Measurements from ENCODE around the gene SHE. TPM values are rescaled to one million over a fixed set of nuclear protein-coding genes. Genes with fewer than 3 reads are reported as not detected.

The SHE gene
- total RNA-seq, 4 donors from 2014 or later: 5.0 to 6.9 (median 6.2) TPM

- peak overlapping the region in 1 of 4 donors; percentile 45 for H3K27ac ChIP-seq
- no peak for TF ChIP-seq CTCF (IDR thresholded peaks at IDR 0.05 in 4 of 5, conservative IDR thresholded peaks at IDR 0.05 in 1 of 5)
- TF ChIP-seq POLR2A (IDR thresholded peaks at IDR 0.05): no peak
- peaks cover 0 to 2% (median 0%) of the 10 kb centered on the region in 3 donors for H3K9me3 ChIP-seq
- in situ Hi-C loops (cut with MboI; ENCODE audit: low sequenced_read_pairs in 4 of 4) (no loop called here), intact Hi-C loops (cut with DNase I; ENCODE audit: low total_unique reads) (no loop called here)
- peak overlapping the region; percentile 41 to 68 (median 54) for H3K4me3 ChIP-seq
- peaks cover 4 to 5% of the 10 kb centered on the region in 2 donors for H3K4me1 ChIP-seq
- H3K36me3 ChIP-seq: no peaks in the 10 kb centered on the region
- no peak for DNase-seq
- no peak for ATAC-seq
- peaks cover 34 to 68% (median 39%) of the 10 kb centered on the region in 3 donors for H3K27me3 ChIP-seq
Measured at GRCh38 chr1:154502744-154503115, 518 bp upstream of the SHE start.

- Histone ChIP-seq H3K27ac (peak overlapping the region in 3 of 4 donors; percentile 36 to 46 (median 45)), H3K9me3 (peaks cover 0 to 2% (median 0%) of the 10 kb centered on the region in 3 donors), H3K36me3 (no peaks in the 10 kb centered on the region), H3K4me1 (peaks cover 4 to 5% of the 10 kb centered on the region in 2 donors), H3K4me3 (peak overlapping the region; percentile 41 to 68 (median 54)), H3K27me3 (peaks cover 34 to 68% (median 39%) of the 10 kb centered on the region in 3 donors)
- intact Hi-C loops (cut with DNase I; ENCODE audit: low total_unique reads): no loop called here
- in situ Hi-C loops (cut with MboI; ENCODE audit: low sequenced_read_pairs in 4 of 4): no loop called here
- DNase-seq (no peak), ATAC-seq (peak; percentile 25 to 63)
- TF ChIP-seq POLR2A (IDR thresholded peaks at IDR 0.05): no peak
- no peak for TF ChIP-seq CTCF (IDR thresholded peaks at IDR 0.05 in 4 of 5, conservative IDR thresholded peaks at IDR 0.05 in 1 of 5)
Measured at GRCh38 chr1:154501423-154502065, 668 bp downstream of the SHE start.

- peak overlapping the region; percentile 41 to 68 (median 54) for H3K4me3 ChIP-seq
- no peak for ATAC-seq
- TF ChIP-seq POLR2A (IDR thresholded peaks at IDR 0.05) (no peak), CTCF (IDR thresholded peaks at IDR 0.05 in 4 of 5, conservative IDR thresholded peaks at IDR 0.05 in 1 of 5) (no peak)
- intact Hi-C loops (cut with DNase I; ENCODE audit: low total_unique reads) (no loop called here), in situ Hi-C loops (cut with MboI; ENCODE audit: low sequenced_read_pairs in 4 of 4) (no loop called here)
- DNase-seq: no peak
- H3K27ac ChIP-seq: peak overlapping the region in 3 of 4 donors; percentile 36 to 46 (median 45)
- no peaks in the 10 kb centered on the region for H3K36me3 ChIP-seq
- peaks cover 4 to 5% of the 10 kb centered on the region in 2 donors for H3K4me1 ChIP-seq
- H3K27me3 ChIP-seq: peaks cover 34 to 61% (median 39%) of the 10 kb centered on the region in 3 donors
- no peaks in the 10 kb centered on the region for H3K9me3 ChIP-seq
Measured at GRCh38 chr1:154500533-154500932, 1.7 kb downstream of the SHE start.

GRCh38 chr1:154499446-154499845 is 2.8 kb downstream of the SHE start:
- H3K27me3 ChIP-seq: peaks cover 34 to 55% (median 39%) of the 10 kb centered on the region in 3 donors
- peak overlapping the region in 3 of 4 donors; percentile 36 to 46 (median 45) for H3K27ac ChIP-seq
- no peak for ATAC-seq
- DNase-seq: no peak
- in situ Hi-C loops (cut with MboI; ENCODE audit: low sequenced_read_pairs in 4 of 4) (no loop called here), intact Hi-C loops (cut with DNase I; ENCODE audit: low total_unique reads) (no loop called here)
- peaks cover 5 to 10% of the 10 kb centered on the region in 2 donors for H3K4me1 ChIP-seq
- H3K36me3 ChIP-seq: no peaks in the 10 kb centered on the region
- TF ChIP-seq POLR2A (IDR thresholded peaks at IDR 0.05): no peak
- TF ChIP-seq CTCF (IDR thresholded peaks at IDR 0.05 in 4 of 5, conservative IDR thresholded peaks at IDR 0.05 in 1 of 5): no peak
- H3K9me3 ChIP-seq: no peaks in the 10 kb centered on the region
- H3K4me3 ChIP-seq: peak overlapping the region; percentile 41 to 68 (median 54)

All from gastrocnemius medialis (tissue), 4 donors.